ENCODE data around the gene UBA7. TPM values are rescaled to one million over a fixed set of nuclear protein-coding genes. Genes with fewer than 3 reads are reported as not detected.

UBA7 gene
- total RNA-seq, 1 donor from 2014 or later: 25.1 TPM

GRCh38 chr3:49806850-49807249 lies 6.9 kb downstream of the UBA7 start:
- no peaks in the 10 kb centered on the region for H3K9me3 ChIP-seq (replicated peaks)
- DNase-seq: no peak
- no peak overlapping the region for H3K4me3 ChIP-seq
- TF ChIP-seq CTCF (IDR thresholded peaks at IDR 0.05; ENCODE audit: borderline replicate concordance): no peak
- no peaks in the 10 kb centered on the region for H3K27me3 ChIP-seq (ENCODE audit: low read depth)
- peaks cover 71% of the 10 kb centered on the region for H3K4me1 ChIP-seq
- peaks cover 26% of the 10 kb centered on the region for H3K36me3 ChIP-seq
- intact Hi-C loops (cut with micrococcal nuclease): no loop called here
- H3K27ac ChIP-seq (replicated peaks): peak overlapping the region; percentile 99

- peak overlapping the region; percentile 91 for H3K4me3 ChIP-seq
- H3K36me3 ChIP-seq: peaks cover 21% of the 10 kb centered on the region
- no peaks in the 10 kb centered on the region for H3K27me3 ChIP-seq (ENCODE audit: low read depth)
- no peaks in the 10 kb centered on the region for H3K9me3 ChIP-seq (replicated peaks)
- H3K27ac ChIP-seq (replicated peaks): peak overlapping the region; percentile 99
- peaks cover 63% of the 10 kb centered on the region for H3K4me1 ChIP-seq
- intact Hi-C loops (cut with micrococcal nuclease): no loop called here
- no peak for TF ChIP-seq CTCF (IDR thresholded peaks at IDR 0.05; ENCODE audit: borderline replicate concordance)
- DNase-seq: peak; percentile 45
Observed at GRCh38 chr3:49805897-49806701, 7.7 kb downstream of the UBA7 start.

GRCh38 chr3:49805367-49805782 lies 8.4 kb downstream of the UBA7 start:
- peaks cover 62% of the 10 kb centered on the region for H3K4me1 ChIP-seq
- peak; percentile 88 for DNase-seq
- H3K9me3 ChIP-seq (replicated peaks): no peaks in the 10 kb centered on the region
- no peaks in the 10 kb centered on the region for H3K27me3 ChIP-seq (ENCODE audit: low read depth)
- no peak for TF ChIP-seq CTCF (IDR thresholded peaks at IDR 0.05; ENCODE audit: borderline replicate concordance)
- H3K4me3 ChIP-seq: peak overlapping the region; percentile 91
- peaks cover 13% of the 10 kb centered on the region for H3K36me3 ChIP-seq
- intact Hi-C loops (cut with micrococcal nuclease): no loop called here
- peak overlapping the region; percentile 99 for H3K27ac ChIP-seq (replicated peaks)

- intact Hi-C loops (cut with micrococcal nuclease): loop anchor here (5.0 kb wide), 1 partner anchor 38 kb away; no protein-coding TSS in a partner anchor
- Histone ChIP-seq H3K9me3 (replicated peaks) (no peaks in the 10 kb centered on the region), H3K27ac (replicated peaks) (peak overlapping the region; percentile 99), H3K4me3 (peak overlapping the region; percentile 91), H3K4me1 (peaks cover 62% of the 10 kb centered on the region), H3K36me3 (peaks cover 6% of the 10 kb centered on the region), H3K27me3 (ENCODE audit: low read depth) (no peaks in the 10 kb centered on the region)
- DNase-seq: peak; percentile 25
- TF ChIP-seq CTCF (IDR thresholded peaks at IDR 0.05; ENCODE audit: borderline replicate concordance): no peak
Observed at GRCh38 chr3:49804141-49805041, 9.4 kb downstream of the UBA7 start.

- no peaks in the 10 kb centered on the region for H3K36me3 ChIP-seq
- H3K9me3 ChIP-seq (replicated peaks): no peaks in the 10 kb centered on the region
- no peak for DNase-seq
- peaks cover 62% of the 10 kb centered on the region for H3K4me1 ChIP-seq
- H3K27ac ChIP-seq (replicated peaks): peak overlapping the region; percentile 99
- H3K4me3 ChIP-seq: peak overlapping the region; percentile 91
- intact Hi-C loops (cut with micrococcal nuclease): loop anchor here (5.0 kb wide), 1 partner anchor 39 kb away; no protein-coding TSS in a partner anchor
- H3K27me3 ChIP-seq (ENCODE audit: low read depth): no peaks in the 10 kb centered on the region
- TF ChIP-seq CTCF (IDR thresholded peaks at IDR 0.05; ENCODE audit: borderline replicate concordance): peak; percentile 10
Observed at GRCh38 chr3:49803465-49804140, 10.2 kb downstream of the UBA7 start.
